Breast epithelium (tissue), 4 donors: ENCODE results near the gene MSH2. TPM values are rescaled to one million over a fixed set of nuclear protein-coding genes. Genes with fewer than 3 reads are reported as not detected.
A peak's percentile ranks its signal among the peaks of the same experiment; 100 is the strongest.

Experiments used
- DNase-seq, 2 donors: peaks; one replicate each; pipeline ENCODE4 v3.0.0-alpha.2; 2019; ENCODE audit warnings: low spot score in 2 of 2
- H3K27ac ChIP-seq, 2 donors: fragments of 200-600 bp; sonication (generic) in 1 of 2; one replicate each; pipeline ENCODE4 v1.5.1; 2016 to 2019; ENCODE audit warnings: mild to moderate bottlenecking in 1 of 2
- H3K27me3 ChIP-seq, 2 donors: fragments of 200-600 bp; sonication (generic) in 1 of 2; one replicate each; pipeline versions ENCODE4 v1.5.1 to v1.6.0; 2017 to 2019; ENCODE audit warnings: control low read depth in 1 of 2, mild to moderate bottlenecking in 1 of 2
- H3K36me3 ChIP-seq: fragments of 200-600 bp; one replicate; pipeline ENCODE4 v1.5.1; 2019
- H3K4me1 ChIP-seq, 2 donors: fragments of 200-600 bp; sonication (generic); one replicate each; pipeline ENCODE4 v1.5.1; 2016 to 2019; ENCODE audit warnings: control low read depth in 1 of 2
- H3K4me3 ChIP-seq, 3 donors: fragments of 200-600 bp; sonication (generic); 1 replicate in 2 of 3; 2 replicates in 1 of 3; pipeline ENCODE4 v1.5.1; 2016 to 2019; ENCODE audit warnings: mild to moderate bottlenecking in 3 of 3, moderate library complexity in 2 of 3
- H3K9me3 ChIP-seq, 2 donors: fragments of 200-600 bp; sonication (generic) in 1 of 2; one replicate each; pipeline ENCODE4 v1.5.1; 2016 to 2019; ENCODE audit warnings: control low read depth in 1 of 2
- POLR2A ChIP-seq: fragments of 450-650 bp; IDR thresholded peaks from one replicate; pipeline ENCODE4 v1.6.1; 2016; ENCODE audit warnings: antibody characterized with exemption, mild to moderate bottlenecking, moderate library complexity
- POLR2AphosphoS5 ChIP-seq, 3 donors: sonication (generic); formaldehyde crosslinking; IDR thresholded peaks; one replicate each; pipeline ENCODE4 v1.6.1; 2017; ENCODE audit warnings: antibody characterized with exemption in 3 of 3
- intact Hi-C: fragments of 100-400 bp; cut with DNase I; formaldehyde crosslinking; loops from one replicate; pipeline ENCODE4 v1.15.1; 2023; ENCODE audit warnings: low total_unique reads
- total RNA-seq, 3 donors: library from RNA; depleted of rRNA; stranded (reverse); fragments of >200 nt; gene quantifications; one replicate each; pipeline ENCODE4 v1.1.0, GENCODE V29; 2016
- TF ChIP-seq, protein P1 (sequence below), 3 donors: fragments of 450-650 bp; IDR thresholded peaks; one replicate each; pipeline ENCODE4 v1.5.1; 2016 to 2017; ENCODE audit warnings: antibody characterized with exemption in 3 of 3, mild to moderate bottlenecking in 3 of 3, moderate library complexity in 3 of 3

MSH2 gene
- total RNA-seq, 3 donors from 2014 or later, result 9.4 to 22.5 (median 16.4) TPM

DNA sequence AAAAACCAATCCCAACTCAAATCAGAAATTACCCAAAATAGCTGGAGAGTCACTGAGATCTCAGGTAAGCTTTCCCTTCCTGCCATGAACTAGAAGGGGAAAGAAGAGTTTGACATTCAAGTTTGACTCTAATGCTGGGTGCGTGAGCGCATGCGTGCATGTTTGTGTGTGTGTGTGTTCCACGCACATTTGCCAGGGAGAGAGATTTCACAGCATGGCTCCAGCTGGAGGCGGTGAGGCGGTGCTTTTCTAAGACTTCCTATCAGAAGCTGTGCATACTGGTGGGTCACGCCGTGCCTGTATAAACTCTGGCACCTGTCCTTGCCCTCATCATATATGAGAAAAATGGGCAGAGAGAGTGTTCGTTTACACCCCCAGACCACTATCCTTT, 116.2 kb downstream of the MSH2 start:
- no peaks in the 10 kb centered on the region for H3K36me3 ChIP-seq
- H3K27ac ChIP-seq, result no peak overlapping the region
- TF ChIP-seq, protein P1, sequence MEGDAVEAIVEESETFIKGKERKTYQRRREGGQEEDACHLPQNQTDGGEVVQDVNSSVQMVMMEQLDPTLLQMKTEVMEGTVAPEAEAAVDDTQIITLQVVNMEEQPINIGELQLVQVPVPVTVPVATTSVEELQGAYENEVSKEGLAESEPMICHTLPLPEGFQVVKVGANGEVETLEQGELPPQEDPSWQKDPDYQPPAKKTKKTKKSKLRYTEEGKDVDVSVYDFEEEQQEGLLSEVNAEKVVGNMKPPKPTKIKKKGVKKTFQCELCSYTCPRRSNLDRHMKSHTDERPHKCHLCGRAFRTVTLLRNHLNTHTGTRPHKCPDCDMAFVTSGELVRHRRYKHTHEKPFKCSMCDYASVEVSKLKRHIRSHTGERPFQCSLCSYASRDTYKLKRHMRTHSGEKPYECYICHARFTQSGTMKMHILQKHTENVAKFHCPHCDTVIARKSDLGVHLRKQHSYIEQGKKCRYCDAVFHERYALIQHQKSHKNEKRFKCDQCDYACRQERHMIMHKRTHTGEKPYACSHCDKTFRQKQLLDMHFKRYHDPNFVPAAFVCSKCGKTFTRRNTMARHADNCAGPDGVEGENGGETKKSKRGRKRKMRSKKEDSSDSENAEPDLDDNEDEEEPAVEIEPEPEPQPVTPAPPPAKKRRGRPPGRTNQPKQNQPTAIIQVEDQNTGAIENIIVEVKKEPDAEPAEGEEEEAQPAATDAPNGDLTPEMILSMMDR (IDR thresholded peaks at IDR 0.05), result no peak
- no peak for TF ChIP-seq POLR2AphosphoS5 (IDR thresholded peaks at IDR 0.05)
- no peak for TF ChIP-seq POLR2A
- H3K4me1 ChIP-seq, result peaks cover 0 to 5% of the 10 kb centered on the region in 2 donors
- intact Hi-C loops, result no loop called here
- H3K9me3 ChIP-seq, result no peaks in the 10 kb centered on the region
- H3K27me3 ChIP-seq, result no peaks in the 10 kb centered on the region
- no peak for DNase-seq
- no peak overlapping the region for H3K4me3 ChIP-seq

DNA sequence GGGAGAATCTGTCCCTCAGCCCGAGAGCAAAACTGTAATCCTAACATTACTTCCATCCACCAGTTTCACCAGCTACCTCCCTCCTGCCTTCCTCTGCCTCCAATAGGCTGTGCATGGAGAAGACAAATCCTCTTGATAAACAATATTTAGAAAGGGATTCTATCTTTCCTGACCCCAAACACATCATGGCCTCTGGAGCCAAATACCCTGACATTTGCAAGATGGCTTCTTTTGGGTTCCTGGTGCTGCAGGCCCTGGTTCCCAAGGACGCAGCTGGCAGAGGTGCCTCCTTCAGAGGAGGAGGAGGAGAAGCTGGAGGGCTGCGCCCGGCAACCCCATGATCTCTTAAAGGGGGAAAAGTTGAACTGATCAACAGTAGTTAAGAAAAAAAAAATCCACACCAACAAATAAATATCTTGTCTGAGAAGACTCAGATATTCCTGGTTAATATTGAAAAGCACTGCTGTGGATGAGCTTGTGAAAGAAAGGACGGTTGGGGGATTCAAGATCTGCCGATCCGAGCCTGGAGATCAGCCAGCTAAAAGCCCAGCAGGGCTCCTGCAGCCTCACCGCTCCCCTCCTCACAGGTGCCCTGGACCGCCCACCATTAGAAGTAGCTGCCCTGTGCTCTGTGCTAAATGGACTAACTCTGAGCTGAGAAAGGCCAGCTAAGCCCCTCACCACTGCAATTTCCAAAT, 116.8 kb downstream of the MSH2 start:
- intact Hi-C loops, result no loop called here
- no peaks in the 10 kb centered on the region for H3K27me3 ChIP-seq
- TF ChIP-seq, protein P1 (IDR thresholded peaks at IDR 0.05), result no peak
- TF ChIP-seq POLR2AphosphoS5 (IDR thresholded peaks at IDR 0.05) (no peak), POLR2A (no peak)
- no peaks in the 10 kb centered on the region for H3K9me3 ChIP-seq
- DNase-seq, result no peak
- no peak overlapping the region for H3K27ac ChIP-seq
- peaks cover 0 to 5% of the 10 kb centered on the region in 2 donors for H3K4me1 ChIP-seq
- H3K36me3 ChIP-seq, result no peaks in the 10 kb centered on the region
- H3K4me3 ChIP-seq, result no peak overlapping the region

DNA sequence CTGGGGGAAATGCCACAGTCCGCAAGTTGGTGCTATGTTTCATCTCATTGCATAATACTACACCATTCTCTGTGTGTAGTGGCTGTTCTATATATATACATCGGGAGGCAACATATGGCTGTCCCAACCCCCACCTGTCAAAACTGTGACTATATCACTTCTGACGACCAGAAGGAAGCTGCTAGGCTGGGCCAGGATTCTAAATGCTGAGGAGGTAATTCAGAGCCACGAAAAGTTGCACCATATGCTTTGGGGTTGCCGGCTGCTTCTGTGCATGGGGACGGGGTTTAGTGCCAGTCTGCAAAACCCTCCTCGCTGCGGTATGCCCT, 117.3 kb downstream of the MSH2 start:
- Histone ChIP-seq H3K4me3 (peak overlapping the region in 2 of 3 donors; percentile 48 to 73), H3K36me3 (no peaks in the 10 kb centered on the region), H3K4me1 (peaks cover 0 to 5% of the 10 kb centered on the region in 2 donors), H3K27ac (no peak overlapping the region), H3K9me3 (no peaks in the 10 kb centered on the region), H3K27me3 (no peaks in the 10 kb centered on the region)
- intact Hi-C loops, result no loop called here
- TF ChIP-seq POLR2AphosphoS5 (IDR thresholded peaks at IDR 0.05), result no peak
- TF ChIP-seq, protein P1 (IDR thresholded peaks at IDR 0.05), result no peak
- TF ChIP-seq POLR2A, result no peak
- no peak for DNase-seq

DNA sequence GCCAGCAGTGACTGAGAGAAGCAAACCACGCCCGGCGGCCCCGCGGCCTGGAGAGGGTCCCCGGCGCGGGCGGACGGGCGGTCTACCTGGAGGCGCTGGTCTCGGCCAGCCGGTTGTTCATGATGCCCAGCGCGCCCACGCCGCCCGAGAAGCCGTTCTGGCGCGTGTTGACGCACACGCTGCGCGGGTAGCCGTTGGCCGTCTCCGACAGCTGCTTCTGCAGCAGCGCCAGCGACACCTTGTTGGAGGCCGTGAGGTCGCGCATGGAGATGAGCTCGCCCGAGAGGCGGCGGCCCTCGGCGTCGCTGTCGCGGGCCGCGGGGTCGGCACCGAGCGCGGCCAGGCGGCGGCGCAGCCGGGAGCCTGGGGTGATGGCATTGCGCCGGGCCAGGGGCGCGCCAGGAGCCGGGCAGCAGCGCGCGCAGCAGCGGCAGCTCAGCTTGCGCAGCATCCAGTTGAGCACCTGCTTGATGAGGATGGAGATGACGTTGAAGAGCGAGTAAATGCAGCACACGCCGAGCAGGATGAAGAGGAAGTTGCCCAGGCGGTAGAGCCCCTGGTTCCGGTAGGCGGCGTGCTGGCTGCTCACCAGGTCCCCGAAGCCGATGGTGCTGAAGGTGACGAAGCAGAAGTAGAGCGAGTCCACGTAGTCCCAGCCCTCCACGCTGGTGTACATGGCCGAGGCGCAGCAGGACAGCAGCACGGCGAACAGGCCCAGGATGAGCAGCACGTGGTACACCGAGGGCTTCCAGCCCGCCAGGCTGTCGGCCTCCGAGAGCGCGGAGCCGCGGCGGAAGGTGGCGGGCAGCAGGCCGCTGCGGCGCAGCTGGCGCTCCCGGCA, 118.1 kb downstream of the MSH2 start:
- H3K36me3 ChIP-seq, result no peaks in the 10 kb centered on the region
- no peak overlapping the region for H3K27ac ChIP-seq
- no peaks in the 10 kb centered on the region for H3K27me3 ChIP-seq
- peak overlapping the region; percentile 36 to 73 (median 48) for H3K4me3 ChIP-seq
- H3K4me1 ChIP-seq, result peaks cover 0 to 5% of the 10 kb centered on the region in 2 donors
- peak in 1 of 2 donors; percentile 17 for DNase-seq
- no peak for TF ChIP-seq POLR2AphosphoS5 (IDR thresholded peaks at IDR 0.05)
- H3K9me3 ChIP-seq, result no peaks in the 10 kb centered on the region
- intact Hi-C loops, result no loop called here

DNA sequence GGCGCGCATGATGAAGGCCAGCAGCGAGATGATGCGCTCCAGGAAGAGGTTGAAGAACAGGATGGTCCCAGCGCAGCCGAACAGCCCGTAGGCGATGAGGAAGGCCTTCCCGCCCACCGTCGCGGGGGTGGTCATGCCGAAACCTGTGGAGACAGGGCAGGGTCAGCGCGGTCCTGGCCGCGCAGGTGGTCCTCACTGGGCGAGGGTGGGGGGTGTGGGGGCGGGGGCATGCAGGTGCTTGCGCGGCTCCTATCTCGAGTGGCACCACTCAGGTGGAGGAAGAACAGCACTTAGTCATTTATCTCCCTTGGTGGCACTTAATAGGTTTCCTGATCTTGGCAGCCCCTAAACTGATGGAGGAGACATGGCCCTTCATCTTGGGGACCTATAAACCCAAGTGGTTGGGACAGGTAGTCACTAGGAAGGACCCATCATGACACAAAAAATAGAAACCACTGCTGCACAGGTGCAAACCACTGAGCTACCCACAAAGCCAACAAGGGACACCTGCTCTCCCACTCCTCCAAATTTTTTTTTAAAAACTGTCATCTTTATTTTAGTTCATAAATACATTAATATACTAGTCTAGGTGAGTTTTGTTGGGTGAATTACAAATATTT, 118.8 kb downstream of the MSH2 start:
- Histone ChIP-seq H3K27me3 (no peaks in the 10 kb centered on the region), H3K27ac (no peak overlapping the region)

More for the DNA sequence above, 118.8 kb downstream of the MSH2 start:
- DNase-seq, result no peak
- no peaks in the 10 kb centered on the region for H3K36me3 ChIP-seq
- TF ChIP-seq POLR2AphosphoS5 (IDR thresholded peaks at IDR 0.05) (no peak), POLR2A (no peak)
- TF ChIP-seq, protein P1 (IDR thresholded peaks at IDR 0.05), result no peak
- H3K4me1 ChIP-seq, result peaks cover 0 to 5% of the 10 kb centered on the region in 2 donors
- peak overlapping the region; percentile 36 to 73 (median 48) for H3K4me3 ChIP-seq
- no peaks in the 10 kb centered on the region for H3K9me3 ChIP-seq
- intact Hi-C loops, result no loop called here
